ENCODE measurements around the gene MAML2. TPM values are rescaled to one million over a fixed set of nuclear protein-coding genes. Genes with fewer than 3 reads are reported as not detected.

Gene MAML2
- total and polyA plus RNA-seq, 2 of the 8 experiments (the other 6 are each of a cell fraction or from before 2014, with no cell fraction given): 3.8 to 6.6 TPM

DNA sequence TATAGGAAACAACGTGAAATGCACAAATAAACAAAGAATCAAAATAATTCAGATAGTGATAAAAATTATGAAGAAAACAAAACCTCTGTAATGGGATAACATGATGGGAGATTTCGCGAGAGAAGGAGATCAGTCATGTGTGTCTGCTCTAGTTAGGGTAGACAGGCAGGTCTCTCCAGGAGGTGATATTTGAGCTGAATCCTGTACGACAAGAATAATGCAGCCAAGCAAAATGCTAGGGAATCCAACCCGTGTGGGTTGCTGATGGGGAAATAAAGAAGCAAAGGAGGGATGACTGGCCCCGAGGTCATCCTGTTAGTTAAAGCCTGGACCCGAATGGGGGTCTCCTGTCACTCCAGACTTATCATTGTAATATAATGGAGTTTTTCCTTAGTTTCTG is 16.0 kb downstream of the MAML2 start:
- no peak for DNase-seq (ENCODE audit: low read depth in 1 of 2, low spot score in 2 of 2)
- ChIA-PET POLR2A (ENCODE audit: partially characterized antibody) (no interaction called here), CTCF (ENCODE audit: partially characterized antibody) (interaction anchor here (0.7 to 0.8 kb wide), 2 partner anchors 16 to 871 kb away, joined by 3 to 5 read pairs; partner anchors contain the start of gene MAML2)
- no peak overlapping the region for H2BK5ac ChIP-seq (ENCODE audit: low read depth, low read length)
- no peak overlapping the region for H3K18ac ChIP-seq (ENCODE audit: extremely low read depth, low read length)
- peaks cover 0 to 21% of the 10 kb centered on the region in 2 experiments; a peak in 2 of 4 replicates for H3K79me2 ChIP-seq (ENCODE audit: control insufficient read depth in 1 of 2, insufficient read depth in 2 of 2, low read length in 2 of 2)
- H2BK120ac ChIP-seq (replicated peaks; ENCODE audit: low read depth, low read length): no peak overlapping the region
- H3K23me2 ChIP-seq (ENCODE audit: low read depth, low read length): no peaks in the 10 kb centered on the region
- 95% methylated on average over 7 of the region's 7 CpGs; no CpG with 5 or more reads in 1 of the 2 experiments for WGBS, 2 experiments (ENCODE audit: extremely low coverage in 1 of 2, insufficient coverage in 1 of 2, insufficient read length in 1 of 2, insufficient replicate concordance in 2 of 2, low coverage in 1 of 2, low lambda C conversion rate in 2 of 2, missing lambda C conversion rate in 1 of 2)
- no peak overlapping the region for H2AK5ac ChIP-seq (ENCODE audit: low read depth, low read length)
- TF ChIP-seq SUZ12 (IDR thresholded peaks at IDR 0.05; ENCODE audit: low read length): no peak
- TF ChIP-seq SRF (IDR thresholded peaks at IDR 0.05; ENCODE audit: low read depth, low read length): no peak
- no peak for TF ChIP-seq SP4 (IDR thresholded peaks at IDR 0.05; ENCODE audit: low read length)
- TF ChIP-seq CHD1 (IDR thresholded peaks at IDR 0.05; ENCODE audit: low read depth, low read length): no peak
- TF ChIP-seq SIRT6 (IDR thresholded peaks at IDR 0.05; ENCODE audit: low read length): no peak
- no peak for TF ChIP-seq CEBPB (IDR thresholded peaks at IDR 0.05; ENCODE audit: low read depth, low read length)
- TF ChIP-seq YY1 (IDR thresholded peaks at IDR 0.05; ENCODE audit: low read depth, low read length): no peak
- TF ChIP-seq, protein P1, sequence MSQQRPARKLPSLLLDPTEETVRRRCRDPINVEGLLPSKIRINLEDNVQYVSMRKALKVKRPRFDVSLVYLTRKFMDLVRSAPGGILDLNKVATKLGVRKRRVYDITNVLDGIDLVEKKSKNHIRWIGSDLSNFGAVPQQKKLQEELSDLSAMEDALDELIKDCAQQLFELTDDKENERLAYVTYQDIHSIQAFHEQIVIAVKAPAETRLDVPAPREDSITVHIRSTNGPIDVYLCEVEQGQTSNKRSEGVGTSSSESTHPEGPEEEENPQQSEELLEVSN (IDR thresholded peaks at IDR 0.05): no peak
- no peak for TF ChIP-seq RAD21 (IDR thresholded peaks at IDR 0.05 in 1 of 2, conservative IDR thresholded peaks at IDR 0.05 in 1 of 2; ENCODE audit: low read depth in 2 of 2, low read length in 2 of 2)
- no peak for TF ChIP-seq CREB1 (IDR thresholded peaks at IDR 0.05)
- no peak for TF ChIP-seq RXRA (IDR thresholded peaks at IDR 0.05; ENCODE audit: insufficient read depth, low read depth, low read length)
- no peak overlapping the region for H3K4me3 ChIP-seq (ENCODE audit: extremely low read depth in 1 of 4, insufficient read depth in 2 of 4, low read depth in 3 of 4, low read length in 4 of 4)
- H3K4me2 ChIP-seq (ENCODE audit: insufficient read depth in 1 of 2, low read depth in 2 of 2, low read length in 2 of 2): no peak overlapping the region
- no peak overlapping the region for H3K9ac ChIP-seq (replicated peaks in 1 of 4; ENCODE audit: extremely low read depth in 1 of 4, low read depth in 3 of 4, low read length in 3 of 4)
- no peak overlapping the region for H2BK15ac ChIP-seq (ENCODE audit: low read length)
- H3K4ac ChIP-seq (replicated peaks; ENCODE audit: insufficient read length, low read depth, low read length): no peak overlapping the region
- H3K36me3 ChIP-seq (ENCODE audit: control insufficient read depth in 2 of 4, insufficient read depth in 4 of 4, low read length in 3 of 4): no peaks in the 10 kb centered on the region
- no peak overlapping the region for H3K56ac ChIP-seq (replicated peaks; ENCODE audit: insufficient read length, low read depth, low read length)
- no peak overlapping the region for H4K8ac ChIP-seq (ENCODE audit: extremely low read depth, insufficient read depth, low read length)
- H3K4me1 ChIP-seq (replicated peaks in 1 of 4; ENCODE audit: control insufficient read depth in 3 of 4, insufficient read depth in 4 of 4, low read length in 3 of 4): peaks cover 0 to 4% (median 2%) of the 10 kb centered on the region in 4 experiments; a peak in 3 of 7 replicates
- no peak for FAIRE-seq
- no peak overlapping the region for H4K91ac ChIP-seq (replicated peaks; ENCODE audit: insufficient read length, low read length)
- H4K20me1 ChIP-seq (replicated peaks in 1 of 2; ENCODE audit: control insufficient read depth in 1 of 2, insufficient read depth in 2 of 2, low read length in 2 of 2): no peaks in the 10 kb centered on the region
- H3K27ac ChIP-seq (ENCODE audit: low read depth, low read length): no peak overlapping the region
- no peak overlapping the region; the same call in 1 of the 2 replicates for H2BK20ac ChIP-seq (ENCODE audit: low read length)
- peaks cover 0 to 3% of the 10 kb centered on the region in 2 experiments; a peak in 1 of 4 replicates for H3K9me3 ChIP-seq (ENCODE audit: insufficient read depth in 2 of 2, low read depth in 1 of 2, low read length in 1 of 2)
- H3K27me3 ChIP-seq (replicated peaks in 1 of 4; ENCODE audit: control insufficient read depth in 3 of 4, extremely low read depth in 1 of 4, insufficient read depth in 3 of 4, low read length in 3 of 4): no peaks in the 10 kb centered on the region
- no peak overlapping the region for H2AFZ ChIP-seq (ENCODE audit: low read length)
- H3K14ac ChIP-seq (ENCODE audit: insufficient read length): no peak overlapping the region
- H4K5ac ChIP-seq (ENCODE audit: insufficient read length, low read depth, low read length): no peak overlapping the region
- H3K79me1 ChIP-seq (ENCODE audit: low read depth, low read length): no peaks in the 10 kb centered on the region
- no peak overlapping the region for H2BK12ac ChIP-seq (ENCODE audit: low read depth, low read length)
- no peak overlapping the region for H3K23ac ChIP-seq (ENCODE audit: insufficient read length)
